Osteocyte (in vitro differentiated cells): Measurements from ENCODE around the gene USP34. TPM values are rescaled to one million over a fixed set of nuclear protein-coding genes. Genes with fewer than 3 reads are reported as not detected.

Experiments used
- DNase-seq: peaks from one replicate; pipeline ENCODE4 v3.0.0; 2021; ENCODE audit warnings: mixed read lengths; ENCODE audit not compliant: unreplicated experiment; ENCODE audit errors: extremely low spot score
- H3K27ac Mint-ChIP-seq: one replicate; pipeline ENCODE4 v1.8.0; 2021; ENCODE audit warnings: mild to moderate bottlenecking, mixed read lengths; ENCODE audit not compliant: unreplicated experiment
- H3K27me3 Mint-ChIP-seq: one replicate; pipeline ENCODE4 v1.8.0; 2021; ENCODE audit warnings: mixed read lengths; ENCODE audit not compliant: unreplicated experiment
- H3K36me3 Mint-ChIP-seq: one replicate; pipeline ENCODE4 v1.8.0; 2021; ENCODE audit warnings: mixed read lengths; ENCODE audit not compliant: unreplicated experiment
- H3K4me1 Mint-ChIP-seq: one replicate; pipeline ENCODE4 v1.8.0; 2021; ENCODE audit warnings: mixed read lengths; ENCODE audit not compliant: unreplicated experiment
- H3K4me3 Mint-ChIP-seq: one replicate; pipeline ENCODE4 v1.8.0; 2021; ENCODE audit warnings: mild to moderate bottlenecking, moderate library complexity, mixed read lengths; ENCODE audit not compliant: unreplicated experiment
- H3K9me3 Mint-ChIP-seq: one replicate; pipeline ENCODE4 v1.8.0; 2021; ENCODE audit warnings: mixed read lengths; ENCODE audit not compliant: unreplicated experiment
- total RNA-seq: library from RNA; stranded (reverse); gene quantifications from 2 replicates; pipeline ENCODE4 v1.2.1, GENCODE V29; 2021
- TF ChIP-seq, protein P1 (sequence below): fragments of 200-600 bp; sonication (generic); IDR thresholded peaks from 2 replicates; pipeline ENCODE4 v1.5.0; 2021; ENCODE audit warnings: antibody characterized with exemption, mild to moderate bottlenecking, moderate library complexity

Gene USP34
- total RNA-seq, 1 donor from 2014 or later = 111 TPM

DNA sequence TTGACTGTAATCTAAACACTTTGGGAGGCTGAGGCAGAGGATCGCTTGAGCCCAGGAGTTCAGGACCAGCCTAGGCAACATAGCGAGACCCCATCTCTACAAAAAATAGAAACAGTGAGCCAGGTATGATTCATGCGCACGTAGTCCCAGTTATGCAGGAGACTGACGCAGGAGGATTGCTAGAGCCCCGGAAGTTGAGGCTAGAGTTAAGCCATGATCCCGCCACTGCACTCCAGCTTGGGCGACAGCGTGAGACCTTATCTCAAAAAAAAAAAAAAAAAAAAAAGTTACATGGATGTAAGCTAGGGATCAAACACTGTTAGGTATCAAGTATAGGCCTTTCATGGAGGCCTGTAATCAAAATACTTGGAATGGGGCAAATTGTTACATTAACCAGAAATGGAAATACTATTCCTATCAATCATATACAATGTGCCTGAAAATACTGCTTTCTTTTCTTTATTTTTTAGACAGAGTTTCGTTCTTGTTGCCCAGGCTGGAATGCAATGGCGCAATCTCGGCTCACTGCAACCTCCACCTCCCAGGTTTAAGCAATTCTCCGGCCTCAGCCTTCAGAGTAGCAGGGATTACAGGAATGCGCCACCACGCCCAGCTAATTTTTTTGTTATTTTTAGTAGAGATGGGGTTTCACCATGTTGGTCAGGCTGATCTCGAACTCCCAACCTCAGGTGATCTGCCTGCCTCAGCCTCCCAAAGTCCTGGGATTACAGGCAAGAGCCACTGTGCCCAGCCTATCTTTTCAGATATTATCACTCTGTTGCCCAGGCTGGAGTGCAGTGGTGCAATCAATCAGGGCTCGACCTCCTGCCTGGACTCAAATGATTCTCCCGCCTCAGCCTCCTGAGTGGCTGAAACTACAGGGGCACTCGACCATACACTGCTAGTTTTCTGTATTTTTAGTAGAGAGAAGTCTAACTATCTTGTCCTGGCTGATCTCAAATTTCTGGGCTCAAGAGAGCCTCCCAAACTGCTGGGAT lies 40.1 kb upstream of the USP34 start:
- peaks cover 31% of the 10 kb centered on the region for H3K36me3 Mint-ChIP-seq
- no peaks in the 10 kb centered on the region for H3K27me3 Mint-ChIP-seq
- no peak for DNase-seq
- H3K27ac Mint-ChIP-seq = peak overlapping the region; percentile 69
- H3K4me1 Mint-ChIP-seq = peaks cover 16% of the 10 kb centered on the region
- H3K9me3 Mint-ChIP-seq = no peaks in the 10 kb centered on the region
- TF ChIP-seq, protein P1, sequence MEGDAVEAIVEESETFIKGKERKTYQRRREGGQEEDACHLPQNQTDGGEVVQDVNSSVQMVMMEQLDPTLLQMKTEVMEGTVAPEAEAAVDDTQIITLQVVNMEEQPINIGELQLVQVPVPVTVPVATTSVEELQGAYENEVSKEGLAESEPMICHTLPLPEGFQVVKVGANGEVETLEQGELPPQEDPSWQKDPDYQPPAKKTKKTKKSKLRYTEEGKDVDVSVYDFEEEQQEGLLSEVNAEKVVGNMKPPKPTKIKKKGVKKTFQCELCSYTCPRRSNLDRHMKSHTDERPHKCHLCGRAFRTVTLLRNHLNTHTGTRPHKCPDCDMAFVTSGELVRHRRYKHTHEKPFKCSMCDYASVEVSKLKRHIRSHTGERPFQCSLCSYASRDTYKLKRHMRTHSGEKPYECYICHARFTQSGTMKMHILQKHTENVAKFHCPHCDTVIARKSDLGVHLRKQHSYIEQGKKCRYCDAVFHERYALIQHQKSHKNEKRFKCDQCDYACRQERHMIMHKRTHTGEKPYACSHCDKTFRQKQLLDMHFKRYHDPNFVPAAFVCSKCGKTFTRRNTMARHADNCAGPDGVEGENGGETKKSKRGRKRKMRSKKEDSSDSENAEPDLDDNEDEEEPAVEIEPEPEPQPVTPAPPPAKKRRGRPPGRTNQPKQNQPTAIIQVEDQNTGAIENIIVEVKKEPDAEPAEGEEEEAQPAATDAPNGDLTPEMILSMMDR = no peak
- no peak overlapping the region for H3K4me3 Mint-ChIP-seq

DNA sequence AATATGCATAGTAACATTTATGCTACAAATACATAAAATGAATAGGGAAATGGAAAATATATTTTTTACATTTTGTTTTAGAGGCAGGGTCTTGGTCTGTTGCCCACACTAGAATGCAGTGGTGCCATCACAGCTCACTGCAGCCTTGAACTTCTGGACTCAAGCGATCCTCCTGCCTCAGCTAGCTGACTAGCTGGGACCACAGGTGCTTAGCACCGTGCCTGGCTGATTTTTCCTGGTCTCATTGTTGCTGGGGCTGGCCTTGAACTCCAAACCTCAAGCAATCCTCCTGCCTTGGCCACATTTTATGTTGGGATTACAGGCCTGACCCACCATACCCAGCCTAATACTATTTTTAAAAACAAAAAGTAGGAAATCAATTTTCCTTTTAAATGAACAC lies 34.1 kb upstream of the USP34 start:
- Mint-ChIP-seq H3K9me3 (no peaks in the 10 kb centered on the region), H3K4me1 (no peaks in the 10 kb centered on the region), H3K27ac (no peak overlapping the region), H3K27me3 (no peaks in the 10 kb centered on the region), H3K4me3 (no peak overlapping the region), H3K36me3 (peaks cover 22% of the 10 kb centered on the region)
- DNase-seq = no peak
- TF ChIP-seq, protein P1 = no peak

DNA sequence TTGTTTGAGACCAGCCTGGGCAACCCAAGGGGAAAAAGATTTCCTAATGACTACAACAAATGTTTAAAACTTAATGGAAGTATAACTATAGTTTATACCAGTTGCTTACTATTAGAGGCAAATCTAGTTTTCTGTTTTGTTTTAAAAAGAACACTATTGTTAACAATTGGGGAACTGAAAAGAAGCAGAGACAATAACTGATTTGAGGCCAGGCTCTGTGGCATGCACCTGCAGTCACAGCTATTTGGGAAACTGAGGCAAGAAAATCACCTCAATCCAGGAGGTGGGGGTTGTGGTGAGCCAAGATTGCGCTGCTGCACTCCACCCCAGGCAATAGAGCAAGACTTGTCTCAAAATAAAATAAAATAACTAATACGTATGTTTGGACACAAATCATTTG lies 28.2 kb upstream of the USP34 start:
- H3K27ac Mint-ChIP-seq = no peak overlapping the region
- no peaks in the 10 kb centered on the region for H3K27me3 Mint-ChIP-seq
- H3K4me1 Mint-ChIP-seq = no peaks in the 10 kb centered on the region
- no peaks in the 10 kb centered on the region for H3K9me3 Mint-ChIP-seq
- H3K36me3 Mint-ChIP-seq = peaks cover 43% of the 10 kb centered on the region
- DNase-seq = no peak
- TF ChIP-seq, protein P1 = no peak
- H3K4me3 Mint-ChIP-seq = no peak overlapping the region

DNA sequence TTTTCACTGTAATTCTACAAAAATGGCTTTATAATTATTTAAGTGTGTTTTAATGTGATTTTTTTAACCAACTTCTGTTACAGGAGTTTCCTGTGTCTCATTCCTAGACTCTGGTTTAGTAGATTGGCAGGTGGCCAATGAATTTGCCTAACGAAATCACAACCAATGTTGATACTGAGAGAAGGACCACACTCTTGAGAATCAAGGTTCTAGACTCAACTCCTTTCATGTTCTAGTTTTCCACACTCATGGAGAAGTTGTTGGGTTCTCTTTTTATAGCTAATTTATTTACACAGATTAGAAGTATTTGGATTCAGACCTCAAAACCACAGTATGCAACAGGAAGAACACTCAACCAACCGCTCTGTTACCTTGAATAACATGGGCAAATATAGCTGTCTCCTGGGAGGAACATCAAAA lies 22.6 kb upstream of the USP34 start:
- Mint-ChIP-seq H3K36me3 (peaks cover 40% of the 10 kb centered on the region), H3K27me3 (no peaks in the 10 kb centered on the region), H3K27ac (peak overlapping the region; percentile 18), H3K4me1 (peaks cover 4% of the 10 kb centered on the region), H3K4me3 (no peak overlapping the region), H3K9me3 (no peaks in the 10 kb centered on the region)
- TF ChIP-seq, protein P1 = no peak
- no peak for DNase-seq

DNA sequence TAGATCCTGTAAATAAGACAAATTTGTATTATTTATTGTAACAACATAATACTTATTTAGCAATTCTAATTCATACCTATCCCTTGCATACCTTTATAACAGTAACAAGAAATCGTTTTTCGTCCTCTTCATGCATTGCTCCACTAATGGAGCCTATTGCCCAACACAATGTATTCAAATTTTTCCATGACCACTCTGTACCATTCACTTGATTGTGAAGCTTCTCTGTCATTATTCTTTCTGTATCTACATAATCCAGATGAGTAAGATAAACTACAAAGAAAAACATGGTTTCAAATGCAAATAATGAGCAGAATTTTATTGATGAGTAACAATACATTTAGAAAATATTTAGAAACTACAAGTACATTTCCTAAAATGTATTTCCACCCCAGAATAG lies 21.6 kb upstream of the USP34 start:
- peaks cover 46% of the 10 kb centered on the region for H3K36me3 Mint-ChIP-seq
- TF ChIP-seq, protein P1 = no peak
- no peaks in the 10 kb centered on the region for H3K27me3 Mint-ChIP-seq
- H3K9me3 Mint-ChIP-seq = no peaks in the 10 kb centered on the region
- H3K4me1 Mint-ChIP-seq = peaks cover 4% of the 10 kb centered on the region
- H3K4me3 Mint-ChIP-seq = no peak overlapping the region
- no peak overlapping the region for H3K27ac Mint-ChIP-seq
- DNase-seq = no peak
